H9 (cell line): Measurements from ENCODE around the gene WRAP73. TPM values are rescaled to one million over a fixed set of nuclear protein-coding genes. Genes with fewer than 3 reads are reported as not detected.

ENCODE experiments used
- DNase-seq: peaks from one replicate; pipeline ENCODE4 v3.0.0-alpha.2; 2017
- H2AFZ ChIP-seq: one replicate; pipeline ENCODE4 v1.6.1; 2013; ENCODE audit warnings: mild to moderate bottlenecking, low read length, control low read depth, moderate library complexity
- H2AK5ac ChIP-seq: 2 replicates; pipeline ENCODE4 v1.6.1; 2013; ENCODE audit warnings: low read length, control low read depth, mixed read lengths; ENCODE audit not compliant: insufficient read length
- H2BK120ac ChIP-seq: one replicate; pipeline ENCODE4 v1.6.1; 2013; ENCODE audit warnings: low read depth, mild to moderate bottlenecking, low read length, control low read depth, inconsistent platforms; ENCODE audit not compliant: poor library complexity, severe bottlenecking
- H2BK12ac ChIP-seq: 2 replicates; pipeline ENCODE4 v1.6.1; 2013; ENCODE audit warnings: low read length, control low read depth, mixed read lengths, low read depth; ENCODE audit not compliant: insufficient read length
- H2BK15ac ChIP-seq: 2 replicates; pipeline ENCODE4 v1.6.1; 2013; ENCODE audit warnings: low read depth, low read length, control low read depth
- H2BK20ac ChIP-seq: one replicate; pipeline ENCODE4 v1.6.1; 2013; ENCODE audit warnings: low read depth, mild to moderate bottlenecking, low read length, control low read depth, inconsistent platforms; ENCODE audit not compliant: poor library complexity, severe bottlenecking
- H2BK5ac ChIP-seq: 2 replicates; pipeline ENCODE4 v1.6.1; 2013; ENCODE audit warnings: low read length, control low read depth, mixed read lengths; ENCODE audit not compliant: insufficient read length
- H3K14ac ChIP-seq: 2 replicates; pipeline ENCODE4 v1.6.1; 2013; ENCODE audit warnings: low read length, control low read depth; ENCODE audit not compliant: insufficient read depth
- H3K18ac ChIP-seq: 2 replicates; pipeline ENCODE4 v1.6.1; 2013; ENCODE audit warnings: low read depth, mild to moderate bottlenecking, mixed read lengths, low read length, control low read depth; ENCODE audit not compliant: insufficient read length
- H3K23ac ChIP-seq: 2 replicates; pipeline ENCODE4 v1.6.1; 2013; ENCODE audit warnings: low read length, control low read depth, mixed read lengths, low read depth; ENCODE audit not compliant: insufficient read length
- H3K23me2 ChIP-seq: 2 replicates; pipeline ENCODE4 v1.6.1; 2013; ENCODE audit warnings: low read depth, mild to moderate bottlenecking, mixed read lengths, low read length, control low read depth; ENCODE audit not compliant: insufficient read length, poor library complexity, severe bottlenecking
- H3K27ac ChIP-seq: 2 replicates; pipeline ENCODE4 v1.5.1; 2013; ENCODE audit warnings: low read length, control low read depth, mixed read lengths, low read depth; ENCODE audit not compliant: insufficient read length
- H3K27me3 ChIP-seq: 2 replicates; pipeline ENCODE4 v1.6.1; 2013; ENCODE audit warnings: low read length, control low read depth, inconsistent platforms; ENCODE audit not compliant: insufficient read depth
- H3K4ac ChIP-seq: 2 replicates; pipeline ENCODE4 v1.6.1; 2013; ENCODE audit warnings: low read depth, mild to moderate bottlenecking, control low read depth, inconsistent platforms, low read length, moderate library complexity
- H3K4me1 ChIP-seq: 2 replicates; pipeline ENCODE4 v1.6.1; 2013; ENCODE audit warnings: low read length, control low read depth, inconsistent platforms; ENCODE audit not compliant: insufficient read depth
- H3K4me2 ChIP-seq: 2 replicates; pipeline ENCODE4 v1.6.1; 2013; ENCODE audit warnings: low read length, control low read depth, mixed read lengths; ENCODE audit not compliant: insufficient read length, insufficient read depth
- H3K56ac ChIP-seq: 2 replicates; pipeline ENCODE4 v1.6.1; 2013; ENCODE audit warnings: low read depth, mild to moderate bottlenecking, mixed read lengths, low read length, control low read depth; ENCODE audit not compliant: insufficient read length
- H3K79me1 ChIP-seq: 2 replicates; pipeline ENCODE4 v1.6.1; 2013; ENCODE audit warnings: low read depth, mild to moderate bottlenecking, moderate library complexity, low read length, control low read depth, inconsistent platforms; ENCODE audit not compliant: insufficient read depth, poor library complexity, severe bottlenecking
- H3K79me2 ChIP-seq: 2 replicates; pipeline ENCODE4 v1.6.1; 2013; ENCODE audit warnings: low read length, control low read depth, inconsistent platforms; ENCODE audit not compliant: insufficient read depth
- H3K9ac ChIP-seq: 2 replicates; pipeline ENCODE4 v1.6.1; 2013; ENCODE audit warnings: low read length, control low read depth, mixed read lengths; ENCODE audit not compliant: insufficient read length; ENCODE audit errors: extremely low read depth
- H3K9me3 ChIP-seq: one replicate; pipeline ENCODE4 v1.6.1; 2013; ENCODE audit warnings: low read depth, low read length, inconsistent platforms; ENCODE audit not compliant: control insufficient read depth
- H3T11ph ChIP-seq: one replicate; pipeline ENCODE4 v1.6.1; 2013; ENCODE audit warnings: mild to moderate bottlenecking, low read length, control low read depth, inconsistent platforms
- H4K20me1 ChIP-seq: one replicate; pipeline ENCODE4 v1.6.1; 2013; ENCODE audit not compliant: control insufficient read depth, insufficient read length, insufficient read depth
- H4K5ac ChIP-seq: 2 replicates; pipeline ENCODE4 v1.6.1; 2013; ENCODE audit warnings: low read depth, mild to moderate bottlenecking, mixed read lengths, low read length, control low read depth; ENCODE audit not compliant: insufficient read length
- H4K8ac ChIP-seq: replicated peaks from 2 replicates; pipeline ENCODE4 v1.6.1; 2013; ENCODE audit warnings: low read length, control low read depth, mixed read lengths, low read depth; ENCODE audit not compliant: insufficient read length
- H4K91ac ChIP-seq: 2 replicates; pipeline ENCODE4 v1.6.1; 2013; ENCODE audit warnings: low read depth, mild to moderate bottlenecking, moderate library complexity, mixed read lengths, low read length, control low read depth; ENCODE audit not compliant: insufficient read length
- H3K27ac Mint-ChIP-seq, 3 experiments: 2 replicates in 2 of 3; 3 replicates in 1 of 3; pipeline ENCODE4 v1.8.0; 2020 to 2021; ENCODE audit warnings: mixed read lengths in 3 of 3, mild to moderate bottlenecking in 1 of 3, moderate library complexity in 1 of 3
- H3K27me3 Mint-ChIP-seq: 2 replicates; pipeline ENCODE4 v1.8.0; 2021; ENCODE audit warnings: low read depth, mild to moderate bottlenecking, moderate library complexity, mixed read lengths
- H3K36me3 Mint-ChIP-seq, 3 experiments: 2 replicates in 2 of 3; 3 replicates in 1 of 3; pipeline ENCODE4 v1.8.0; 2020 to 2021; ENCODE audit warnings: low read depth in 3 of 3, mixed read lengths in 3 of 3; ENCODE audit not compliant: insufficient read depth in 1 of 3
- H3K4me1 Mint-ChIP-seq, 2 experiments: 2 replicates each; pipeline ENCODE4 v1.8.0; 2020; ENCODE audit warnings: mixed read lengths in 2 of 2
- H3K4me3 Mint-ChIP-seq, 2 experiments: 2 replicates in 1 of 2; 3 replicates in 1 of 2; pipeline ENCODE4 v1.8.0; 2020 to 2021; ENCODE audit warnings: mild to moderate bottlenecking in 2 of 2, mixed read lengths in 2 of 2, moderate library complexity in 1 of 2
- H3K9me3 Mint-ChIP-seq, 2 experiments: 2 replicates in 1 of 2; 3 replicates in 1 of 2; pipeline ENCODE4 v1.8.0; 2020; ENCODE audit warnings: mild to moderate bottlenecking in 2 of 2, mixed read lengths in 2 of 2, moderate library complexity in 1 of 2
- WGBS: extraction: QIAGEN DNeasy Blood & Tissue Kit; methylation state at CpG from one replicate; pipeline ENCODE4 v1.1.7; 2013; ENCODE audit warnings: missing lambda C conversion rate, low lambda C conversion rate, mixed read lengths; ENCODE audit not compliant: insufficient read length; ENCODE audit errors: extremely low coverage; 5-methylcytosine and 5-hydroxymethylcytosine counted together
- total RNA-seq: library from RNA; stranded (reverse); gene quantifications from 2 replicates; pipeline ENCODE4 v1.2.1, GENCODE V29; 2021
- TF ChIP-seq, protein P1 (sequence below): fragments of 200-600 bp; sonication (generic); conservative IDR thresholded peaks from 3 replicates; pipeline ENCODE4 v1.8.0; 2021; ENCODE audit warnings: antibody characterized with exemption, mild to moderate bottlenecking

WRAP73 gene
- total RNA-seq, 1 experiment from 2014 or later: 28.4 TPM

DNA sequence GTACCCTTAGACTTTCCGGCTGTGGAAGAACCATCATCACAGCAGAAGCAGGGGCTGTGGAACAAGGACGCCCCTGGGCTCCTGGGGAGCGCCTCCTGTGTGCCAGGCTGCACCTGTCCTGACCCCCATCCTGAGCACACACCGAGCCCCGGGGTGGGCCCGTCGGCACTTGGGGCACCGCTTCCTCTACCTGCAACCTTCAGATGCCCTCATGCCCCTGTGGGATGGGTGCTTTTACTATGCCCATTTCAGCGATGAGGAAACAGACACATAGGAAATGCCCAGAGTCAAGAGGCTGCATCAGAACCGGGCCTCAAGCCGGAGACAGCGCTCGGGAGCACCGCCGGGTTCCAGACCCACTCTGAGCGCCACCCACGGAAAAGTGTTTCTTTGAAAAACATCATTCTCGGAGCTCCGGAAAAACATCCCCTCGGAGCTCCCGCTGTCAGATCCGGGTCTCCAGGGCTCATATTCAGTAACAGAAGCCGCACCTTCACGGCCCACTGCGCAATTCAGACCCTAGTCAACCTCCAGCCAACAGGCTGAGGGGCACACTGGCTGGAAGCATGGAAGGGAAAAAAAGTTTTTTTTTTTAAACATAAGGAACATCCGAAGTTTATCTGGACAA, 17.1 kb downstream of the WRAP73 start:
- Histone ChIP-seq H3T11ph (no peak overlapping the region), H3K23me2 (no peaks in the 10 kb centered on the region), H4K8ac (no peak overlapping the region), H2AFZ (no peak overlapping the region), H3K9me3 (no peaks in the 10 kb centered on the region), H3K14ac (no peak overlapping the region), H4K91ac (no peak overlapping the region), H3K27me3 (no peaks in the 10 kb centered on the region), H3K56ac (no peak overlapping the region), H2BK12ac (no peak overlapping the region), H3K79me1 (no peaks in the 10 kb centered on the region), H3K9ac (no peak overlapping the region), H3K79me2 (no peaks in the 10 kb centered on the region), H2BK15ac (no peak overlapping the region), H3K23ac (no peak overlapping the region), H2BK20ac (no peak overlapping the region), H4K20me1 (no peaks in the 10 kb centered on the region), H2BK120ac (no peak overlapping the region), H4K5ac (no peak overlapping the region), H3K4ac (no peak overlapping the region), H2BK5ac (no peak overlapping the region), H3K4me1 (no peaks in the 10 kb centered on the region), H3K27ac (no peak overlapping the region), H3K18ac (no peak overlapping the region), H2AK5ac (no peak overlapping the region), H3K4me2 (no peak overlapping the region)
- H3K4me3 Mint-ChIP-seq: no peak overlapping the region; a peak in 1 of 5 replicates
- no CpG with 5 or more reads among the region's 26 CpGs for WGBS
- TF ChIP-seq, protein P1, sequence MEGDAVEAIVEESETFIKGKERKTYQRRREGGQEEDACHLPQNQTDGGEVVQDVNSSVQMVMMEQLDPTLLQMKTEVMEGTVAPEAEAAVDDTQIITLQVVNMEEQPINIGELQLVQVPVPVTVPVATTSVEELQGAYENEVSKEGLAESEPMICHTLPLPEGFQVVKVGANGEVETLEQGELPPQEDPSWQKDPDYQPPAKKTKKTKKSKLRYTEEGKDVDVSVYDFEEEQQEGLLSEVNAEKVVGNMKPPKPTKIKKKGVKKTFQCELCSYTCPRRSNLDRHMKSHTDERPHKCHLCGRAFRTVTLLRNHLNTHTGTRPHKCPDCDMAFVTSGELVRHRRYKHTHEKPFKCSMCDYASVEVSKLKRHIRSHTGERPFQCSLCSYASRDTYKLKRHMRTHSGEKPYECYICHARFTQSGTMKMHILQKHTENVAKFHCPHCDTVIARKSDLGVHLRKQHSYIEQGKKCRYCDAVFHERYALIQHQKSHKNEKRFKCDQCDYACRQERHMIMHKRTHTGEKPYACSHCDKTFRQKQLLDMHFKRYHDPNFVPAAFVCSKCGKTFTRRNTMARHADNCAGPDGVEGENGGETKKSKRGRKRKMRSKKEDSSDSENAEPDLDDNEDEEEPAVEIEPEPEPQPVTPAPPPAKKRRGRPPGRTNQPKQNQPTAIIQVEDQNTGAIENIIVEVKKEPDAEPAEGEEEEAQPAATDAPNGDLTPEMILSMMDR: no peak
- peaks cover 7 to 63% (median 58%) of the 10 kb centered on the region in 3 experiments for H3K36me3 Mint-ChIP-seq
- H3K27ac Mint-ChIP-seq: peak overlapping the region in 2 of 3 experiments; percentile 57 to 73; a peak in 2 of 7 replicates
- H3K4me1 Mint-ChIP-seq: peaks cover 4 to 18% of the 10 kb centered on the region in 2 experiments
- no peak for DNase-seq
- no peaks in the 10 kb centered on the region for H3K27me3 Mint-ChIP-seq
- no peaks in the 10 kb centered on the region for H3K9me3 Mint-ChIP-seq
